Sigmoid colon (tissue), 7 donors: ENCODE results near the gene STIL. TPM values are rescaled to one million over a fixed set of nuclear protein-coding genes. Genes with fewer than 3 reads are reported as not detected.

Source experiments
- DNase-seq: peaks from one replicate; pipeline ENCODE4 v3.0.0-alpha.2; 2019
- H3K27ac ChIP-seq, 4 donors: fragments of 200-600 bp; sonication (generic); one replicate each; pipeline ENCODE4 v1.5.1; 2016 to 2019; ENCODE audit warnings: mild to moderate bottlenecking in 1 of 4
- H3K27me3 ChIP-seq, 3 donors: fragments of 200-600 bp; sonication (generic); one replicate each; pipeline ENCODE4 v1.5.1; 2019; ENCODE audit warnings: mild to moderate bottlenecking in 1 of 3
- H3K36me3 ChIP-seq, 4 donors: fragments of 200-600 bp; sonication (generic); one replicate each; pipeline ENCODE4 v1.5.1; 2016 to 2019
- H3K4me1 ChIP-seq, 4 donors: fragments of 200-600 bp; sonication (generic); one replicate each; pipeline ENCODE4 v1.5.1; 2017 to 2019
- H3K4me3 ChIP-seq, 4 donors: fragments of 200-600 bp; sonication (generic); one replicate each; pipeline ENCODE4 v1.5.1; 2017 to 2019; ENCODE audit warnings: mild to moderate bottlenecking in 2 of 4, moderate library complexity in 1 of 4
- H3K9me3 ChIP-seq, 4 donors: fragments of 200-600 bp in 3 of 4; sonication (generic) in 3 of 4; one replicate each; pipeline versions ENCODE4 v1.5.1 to v1.6.1; 2013 to 2019
- CTCF ChIP-seq, 4 experiments: fragments of 450-650 bp in 3 of 4; fragments of 200-600 bp in 1 of 4; IDR thresholded peaks; one replicate each; pipeline ENCODE4 v1.5.1; 2016 to 2019; ENCODE audit warnings: antibody characterized with exemption in 4 of 4, mild to moderate bottlenecking in 3 of 4, moderate library complexity in 2 of 4
- EP300 ChIP-seq, 4 donors: sonication (generic); formaldehyde crosslinking; IDR thresholded peaks; one replicate each; pipeline ENCODE4 v1.6.1; 2017; ENCODE audit warnings: antibody characterized with exemption in 4 of 4
- POLR2A ChIP-seq, 2 donors: fragments of 450-650 bp; IDR thresholded peaks; one replicate each; pipeline ENCODE4 v1.6.1; 2016; ENCODE audit warnings: antibody characterized with exemption in 2 of 2, mild to moderate bottlenecking in 2 of 2, moderate library complexity in 2 of 2
- POLR2AphosphoS5 ChIP-seq, 4 donors: sonication (generic); formaldehyde crosslinking; IDR thresholded peaks; one replicate each; pipeline ENCODE4 v1.6.1; 2017; ENCODE audit warnings: antibody characterized with exemption in 4 of 4
- WGBS, 2 donors: extraction: QIAGEN DNeasy Blood & Tissue Kit; methylation state at CpG; one replicate each; pipeline ENCODE4 v1.1.7; 2013; 5-methylcytosine and 5-hydroxymethylcytosine counted together
- intact Hi-C: fragments of 100-400 bp; cut with DNase I; formaldehyde crosslinking; loops from one replicate; pipeline ENCODE4 v1.15.1; 2023
- polyA plus RNA-seq, 3 donors: library from polyadenylated mRNA; stranded (reverse); fragments of 200-250 nt; gene quantifications; one replicate each; pipeline ENCODE4 v1.2.3, GENCODE V29; 2013
- total RNA-seq, 4 donors: library from RNA; depleted of rRNA; stranded (reverse); fragments of >200 nt; gene quantifications; one replicate each; pipeline ENCODE4 v1.1.0, GENCODE V29; 2016
- donor health status: healthy with polysubstance abuse.
- donor health status: Bipolar disorder and iron deficiency.
- donor health status: healthy.

STIL gene
- total and polyA plus RNA-seq, 7 donors, result 0.28 to 5.7 (median 0.71) TPM

GRCh38 chr1:47241114-47242113, 72.5 kb downstream of the STIL start:
- no peak for TF ChIP-seq EP300 (IDR thresholded peaks at IDR 0.05)
- no peak for TF ChIP-seq POLR2A (IDR thresholded peaks at IDR 0.05)
- TF ChIP-seq CTCF (IDR thresholded peaks at IDR 0.05), result no peak
- no peak for TF ChIP-seq POLR2AphosphoS5 (IDR thresholded peaks at IDR 0.05)
- WGBS, 2 donors, result 64 to 80% methylated on average over 11 of the region's 11 CpGs
- peaks cover 0 to 42% (median 0%) of the 10 kb centered on the region in 3 donors for H3K27me3 ChIP-seq
- no peaks in the 10 kb centered on the region for H3K4me1 ChIP-seq
- no peak overlapping the region for H3K27ac ChIP-seq
- intact Hi-C loops, result no loop called here
- DNase-seq, result no peak
- H3K36me3 ChIP-seq, result no peaks in the 10 kb centered on the region
- H3K9me3 ChIP-seq, result no peaks in the 10 kb centered on the region
- H3K4me3 ChIP-seq, result no peak overlapping the region

GRCh38 chr1:47238935-47239592, 74.9 kb downstream of the STIL start:
- Histone ChIP-seq H3K4me1 (no peaks in the 10 kb centered on the region), H3K27ac (no peak overlapping the region), H3K4me3 (no peak overlapping the region), H3K9me3 (no peaks in the 10 kb centered on the region), H3K27me3 (peaks cover 0 to 58% (median 1%) of the 10 kb centered on the region in 3 donors), H3K36me3 (no peaks in the 10 kb centered on the region)
- 64% methylated on average over 5 of the region's 5 CpGs for WGBS, 2 donors
- TF ChIP-seq EP300 (IDR thresholded peaks at IDR 0.05) (no peak), POLR2AphosphoS5 (IDR thresholded peaks at IDR 0.05) (no peak), POLR2A (IDR thresholded peaks at IDR 0.05) (no peak), CTCF (IDR thresholded peaks at IDR 0.05) (no peak)
- intact Hi-C loops, result no loop called here
- no peak for DNase-seq

- Histone ChIP-seq H3K36me3 (no peaks in the 10 kb centered on the region), H3K27me3 (peaks cover 22 to 76% (median 33%) of the 10 kb centered on the region in 3 donors), H3K4me1 (peaks cover 0 to 17% (median 16%) of the 10 kb centered on the region in 4 donors), H3K4me3 (no peak overlapping the region), H3K9me3 (no peaks in the 10 kb centered on the region), H3K27ac (no peak overlapping the region)
- no peak for DNase-seq
- no peak for TF ChIP-seq CTCF (IDR thresholded peaks at IDR 0.05)
- WGBS, 2 donors, result 72 to 87% methylated on average over 4 of the region's 4 CpGs
- intact Hi-C loops, result no loop called here
Observed at GRCh38 chr1:47235806-47236205, 78.1 kb downstream of the STIL start.

- intact Hi-C loops, result no loop called here
- H3K9me3 ChIP-seq, result no peaks in the 10 kb centered on the region
- peaks cover 0 to 22% (median 20%) of the 10 kb centered on the region in 4 donors for H3K4me1 ChIP-seq
- 29 to 72% methylated on average over 21 of the region's 21 CpGs for WGBS, 2 donors
- H3K27ac ChIP-seq, result no peak overlapping the region
- H3K36me3 ChIP-seq, result no peaks in the 10 kb centered on the region
- H3K4me3 ChIP-seq, result no peak overlapping the region
- DNase-seq, result no peak
- H3K27me3 ChIP-seq, result peaks cover 28 to 82% (median 38%) of the 10 kb centered on the region in 3 donors
- TF ChIP-seq EP300 (IDR thresholded peaks at IDR 0.05) (no peak), POLR2A (IDR thresholded peaks at IDR 0.05) (no peak), POLR2AphosphoS5 (IDR thresholded peaks at IDR 0.05) (no peak), CTCF (IDR thresholded peaks at IDR 0.05) (no peak)
Observed at GRCh38 chr1:47235241-47235681, 78.7 kb downstream of the STIL start.
